Small intestine (tissue), 7 donors: ENCODE results near the gene DDX56. TPM values are rescaled to one million over a fixed set of nuclear protein-coding genes. Genes with fewer than 3 reads are reported as not detected.

Source experiments
- DNase-seq, 2 donors: peaks; one replicate each; pipeline versions ENCODE4 v3.0.0 to v3.0.0-alpha.2; 2013
- FAIRE-seq: peaks from 2 replicates; lab custom pipeline; 2012; peaks lifted over from hg19 to GRCh38; lab: Jason Lieb, UNC
- H3K27ac ChIP-seq, 3 donors: one replicate each; pipeline ENCODE4 v1.5.1; 2013; ENCODE audit warnings: low read length in 2 of 3, mild to moderate bottlenecking in 2 of 3, control low read depth in 1 of 3, inconsistent platforms in 1 of 3, low read depth in 1 of 3, moderate library complexity in 1 of 3
- H3K27me3 ChIP-seq, 3 donors: one replicate each; pipeline ENCODE4 v1.6.1; 2013; ENCODE audit warnings: low read length in 3 of 3, inconsistent platforms in 1 of 3; ENCODE audit not compliant: control insufficient read depth in 3 of 3, insufficient read depth in 3 of 3
- H3K36me3 ChIP-seq, 3 donors: one replicate each; pipeline ENCODE4 v1.6.1; 2013; ENCODE audit warnings: low read length in 3 of 3, inconsistent platforms in 1 of 3, low read depth in 1 of 3, mild to moderate bottlenecking in 1 of 3, moderate library complexity in 1 of 3; ENCODE audit not compliant: control insufficient read depth in 3 of 3, insufficient read depth in 2 of 3
- H3K4me1 ChIP-seq, 3 donors: one replicate each; pipeline ENCODE4 v1.6.1; 2013; ENCODE audit warnings: low read length in 2 of 3, inconsistent platforms in 1 of 3, low read depth in 1 of 3, mild to moderate bottlenecking in 1 of 3, moderate library complexity in 1 of 3; ENCODE audit not compliant: control insufficient read depth in 3 of 3, insufficient read depth in 2 of 3
- H3K4me3 ChIP-seq, 3 donors: one replicate each; pipeline ENCODE4 v1.5.1; 2013; ENCODE audit warnings: low read length in 3 of 3, control low read depth in 1 of 3, inconsistent platforms in 1 of 3, low read depth in 1 of 3, mild to moderate bottlenecking in 1 of 3, moderate library complexity in 1 of 3
- H3K9me3 ChIP-seq, 2 donors: one replicate each; pipeline ENCODE4 v1.6.1; 2013; ENCODE audit warnings: low read depth in 1 of 2, low read length in 1 of 2; ENCODE audit not compliant: control insufficient read depth in 2 of 2, insufficient read depth in 1 of 2
- WGBS, 3 donors: extraction: QIAGEN DNeasy Blood & Tissue Kit; methylation state at CpG; one replicate each; pipeline ENCODE4 v1.1.7; 2013; 5-methylcytosine and 5-hydroxymethylcytosine counted together
- polyA plus RNA-seq, 4 donors: library from polyadenylated mRNA; stranded (reverse) in 3 of 4; unstranded in 1 of 4; fragments of 200-250 nt in 3 of 4; fragments of 120-200 nt in 1 of 4; gene quantifications; one replicate each; pipeline versions ENCODE4 v1.2.1 to v1.2.3, GENCODE V29; 2013
- donor health status: healthy with polysubstance abuse.
- donor health status: control.
- donor health status: control.
- donor health status: Bipolar disorder and iron deficiency.
- donor health status: healthy.

The DDX56 gene
- polyA plus RNA-seq, 4 donors, result 62.2 to 359 (median 207) TPM

DNA sequence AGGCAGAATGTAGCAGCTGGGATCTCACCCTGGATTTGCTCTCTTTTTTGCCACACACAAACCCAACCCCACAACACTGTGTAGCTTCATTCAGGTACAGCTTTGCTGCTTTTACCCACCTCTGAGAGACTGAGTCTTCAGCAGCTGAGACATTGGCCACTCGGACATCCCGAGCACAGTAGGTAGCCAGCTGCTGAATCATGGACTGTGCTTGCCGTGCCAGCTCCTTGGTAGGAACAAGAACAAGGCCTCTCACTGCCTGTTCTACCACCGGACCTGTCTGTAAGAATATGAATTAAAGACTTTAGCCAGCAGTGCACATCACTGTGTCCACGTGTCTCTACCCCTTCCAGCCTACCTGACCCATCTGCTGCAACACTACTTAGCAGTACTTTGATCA is 937 bp downstream of the DDX56 start:
- H3K27me3 ChIP-seq, result no peaks in the 10 kb centered on the region
- peaks cover 22 to 64% (median 23%) of the 10 kb centered on the region in 3 donors for H3K36me3 ChIP-seq
- peaks cover 2 to 10% (median 4%) of the 10 kb centered on the region in 3 donors for H3K4me1 ChIP-seq
- no peak overlapping the region for H3K27ac ChIP-seq
- peak overlapping the region; percentile 76 to 90 (median 82) for H3K4me3 ChIP-seq
- 38 to 63% (median 52%) methylated on average over 5 of the region's 5 CpGs for WGBS, 3 donors
- DNase-seq (no peak), FAIRE-seq (no peak)
- H3K9me3 ChIP-seq, result no peaks in the 10 kb centered on the region

DNA sequence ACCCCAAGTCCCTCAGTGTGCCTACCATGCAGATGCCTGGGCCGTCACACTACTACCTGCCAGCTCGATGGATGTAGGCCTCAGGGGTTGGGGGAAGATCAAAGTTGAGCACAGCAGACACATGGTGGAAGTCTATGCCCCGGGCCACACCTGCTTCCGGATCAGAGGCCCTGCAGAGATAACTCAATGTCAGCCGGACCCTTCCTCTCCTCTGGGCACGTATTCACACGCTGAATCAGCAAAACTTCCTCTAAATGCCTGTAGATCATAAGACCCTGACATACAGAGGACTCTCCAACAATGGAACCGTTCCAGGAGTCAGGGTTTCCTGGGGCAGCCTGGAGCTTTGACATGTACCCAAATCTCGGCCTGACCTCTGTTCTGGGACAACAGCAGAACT is 3.7 kb downstream of the DDX56 start:
- Histone ChIP-seq H3K27me3 (no peaks in the 10 kb centered on the region), H3K27ac (no peak overlapping the region), H3K9me3 (no peaks in the 10 kb centered on the region), H3K36me3 (peaks cover 25 to 80% (median 28%) of the 10 kb centered on the region in 3 donors), H3K4me3 (no peak overlapping the region), H3K4me1 (peaks cover 2 to 17% (median 4%) of the 10 kb centered on the region in 3 donors)
- DNase-seq (no peak), FAIRE-seq (no peak)
- 86 to 91% (median 88%) methylated on average over 9 of the region's 9 CpGs for WGBS, 3 donors

DNA sequence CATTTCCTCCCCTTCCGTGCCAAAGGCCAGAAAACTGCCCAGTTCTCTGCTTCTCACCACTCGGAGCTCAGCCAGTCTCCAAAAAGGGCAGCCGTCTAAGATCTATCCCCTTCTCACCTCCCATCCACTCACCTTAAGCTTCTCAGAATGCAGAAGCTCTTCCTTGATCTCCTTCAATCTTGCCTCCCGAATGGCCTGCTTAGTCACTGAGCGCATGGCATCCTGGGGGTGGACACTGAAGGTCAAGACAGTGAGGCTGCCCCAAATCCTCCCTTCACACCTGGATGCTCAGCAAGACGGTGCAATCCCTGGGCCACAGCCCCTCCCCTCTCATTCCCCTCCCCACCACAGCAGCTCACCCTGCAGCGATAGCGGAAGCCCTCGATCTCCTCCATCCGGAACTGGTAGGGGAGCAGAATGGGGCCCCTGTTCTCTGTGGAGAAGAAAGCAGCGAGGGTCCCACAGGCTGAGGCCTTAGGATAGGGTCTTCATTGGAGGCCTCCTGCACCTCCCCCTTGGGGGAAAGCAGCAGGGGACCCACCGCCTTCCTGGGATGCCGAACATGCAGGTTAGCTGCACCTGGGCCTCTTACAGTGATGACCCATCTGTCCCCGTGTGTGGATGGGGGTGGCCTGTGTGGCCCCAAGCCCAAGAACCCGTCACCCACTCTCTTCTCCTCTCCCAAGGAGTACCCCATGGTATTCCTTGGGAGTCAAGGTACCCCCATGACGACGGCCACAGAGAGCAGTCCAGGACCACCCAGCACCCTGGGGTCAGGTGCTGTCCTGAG is 4.7 kb downstream of the DDX56 start:
- no peak for FAIRE-seq
- H3K4me3 ChIP-seq, result no peak overlapping the region
- no peak for DNase-seq
- peaks cover 0 to 17% (median 4%) of the 10 kb centered on the region in 3 donors for H3K4me1 ChIP-seq
- no peak overlapping the region for H3K27ac ChIP-seq
- H3K36me3 ChIP-seq, result peaks cover 25 to 90% (median 28%) of the 10 kb centered on the region in 3 donors
- no peaks in the 10 kb centered on the region for H3K9me3 ChIP-seq
- WGBS, 3 donors, result 91 to 93% (median 92%) methylated on average over 17 of the region's 17 CpGs
- no peaks in the 10 kb centered on the region for H3K27me3 ChIP-seq

DNA sequence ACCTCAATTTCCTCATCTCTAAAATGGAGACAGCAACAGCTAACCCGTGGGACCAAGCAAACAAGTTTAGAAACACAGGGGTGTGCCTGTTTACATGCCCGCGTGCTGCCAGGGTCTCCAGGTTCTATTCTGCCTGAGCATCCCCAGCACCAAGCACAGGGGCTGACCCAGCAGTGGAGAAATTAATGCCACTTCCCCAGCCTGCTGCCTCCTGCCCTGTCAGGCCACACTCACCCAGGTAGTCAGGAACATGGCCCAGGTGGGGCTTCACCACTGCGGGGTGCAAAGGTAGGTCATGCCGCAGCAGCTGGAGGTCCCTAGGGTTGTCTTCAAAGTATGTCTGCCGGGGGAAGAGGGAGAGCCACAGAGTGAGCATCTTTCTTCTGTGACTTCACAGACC is 5.8 kb downstream of the DDX56 start:
- WGBS, 3 donors, result 88 to 95% (median 93%) methylated on average over 6 of the region's 6 CpGs
- no peak for DNase-seq
- Histone ChIP-seq H3K36me3 (peaks cover 25 to 99% (median 28%) of the 10 kb centered on the region in 3 donors), H3K27me3 (no peaks in the 10 kb centered on the region), H3K27ac (no peak overlapping the region), H3K9me3 (no peaks in the 10 kb centered on the region), H3K4me3 (no peak overlapping the region), H3K4me1 (peaks cover 0 to 15% (median 6%) of the 10 kb centered on the region in 3 donors)
- FAIRE-seq, result no peak

DNA sequence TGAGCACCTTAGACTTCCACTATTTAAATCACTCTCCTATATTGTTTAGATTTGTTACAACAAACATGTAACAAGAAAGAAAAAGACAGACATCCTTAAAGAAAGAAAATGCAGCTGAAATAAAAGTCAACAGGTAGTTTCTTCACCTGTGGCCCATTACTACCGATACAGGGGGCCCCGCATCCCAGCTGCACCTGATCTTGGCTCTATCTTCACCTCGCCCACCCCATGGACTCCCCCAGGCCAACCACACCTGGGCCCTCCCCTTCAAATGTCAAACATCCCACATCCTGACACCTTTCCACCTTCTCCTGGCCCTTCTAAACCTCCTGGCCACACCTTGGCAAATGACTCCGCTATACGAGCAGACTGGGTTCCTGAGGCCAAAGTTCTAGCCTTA is 7.0 kb downstream of the DDX56 start:
- H3K36me3 ChIP-seq, result peaks cover 25 to 87% (median 28%) of the 10 kb centered on the region in 3 donors

DNA sequence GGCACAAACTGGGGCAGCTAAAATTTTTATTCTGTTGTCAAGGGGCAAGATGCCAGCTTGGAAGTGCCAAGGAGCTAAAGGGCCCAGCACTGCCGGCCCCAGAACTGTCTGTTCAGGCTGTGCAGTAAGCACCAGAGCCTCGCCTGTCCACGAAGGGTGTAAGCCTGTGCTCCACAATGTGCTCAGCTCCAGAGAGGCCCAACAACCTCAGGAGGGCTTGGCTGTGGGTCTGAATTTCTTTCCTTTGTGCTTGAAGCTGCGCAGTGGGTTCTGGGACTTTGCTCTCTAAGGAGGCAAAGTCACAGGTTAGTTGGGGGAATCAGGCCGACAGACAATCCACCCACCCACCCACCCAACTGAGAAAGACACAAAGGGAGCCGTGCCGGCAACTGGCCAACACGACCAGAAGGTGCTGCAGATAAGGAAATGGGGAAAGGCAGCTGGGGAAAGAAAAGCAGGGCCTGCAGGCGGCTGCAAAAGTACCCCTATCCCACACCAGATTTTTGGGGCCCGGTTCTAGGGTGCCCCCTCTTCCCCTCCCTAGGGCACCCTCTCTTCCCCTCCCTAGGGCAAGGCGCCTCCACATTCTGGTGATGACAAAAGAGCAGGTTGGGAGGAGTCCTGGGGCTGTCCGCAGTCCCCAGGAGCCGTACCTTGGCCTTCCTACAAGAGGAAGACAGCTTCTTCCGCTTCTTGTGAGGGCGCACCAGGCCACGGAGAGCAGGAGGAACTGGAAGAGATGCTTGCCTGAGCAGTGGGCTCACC is 7.7 kb downstream of the DDX56 start:
- peak overlapping the region in 2 of 3 donors; percentile 6 to 43 for H3K27ac ChIP-seq
- H3K4me1 ChIP-seq, result peaks cover 0 to 17% (median 8%) of the 10 kb centered on the region in 3 donors
- no peaks in the 10 kb centered on the region for H3K27me3 ChIP-seq
- FAIRE-seq, result no peak
- H3K9me3 ChIP-seq, result no peaks in the 10 kb centered on the region
- H3K4me3 ChIP-seq, result no peak overlapping the region
- no peak for DNase-seq
- WGBS, 3 donors, result 72 to 81% (median 77%) methylated on average over 14 to 16 of the region's 16 CpGs
- H3K36me3 ChIP-seq, result peaks cover 23 to 80% (median 25%) of the 10 kb centered on the region in 3 donors

More for the DNA sequence above, 7.0 kb downstream of the DDX56 start:
- H3K27ac ChIP-seq, result no peak overlapping the region
- DNase-seq (peak in 1 of 2 donors; percentile 48), FAIRE-seq (no peak)
- no peaks in the 10 kb centered on the region for H3K27me3 ChIP-seq
- H3K4me3 ChIP-seq, result no peak overlapping the region
- H3K4me1 ChIP-seq, result peaks cover 0 to 11% (median 6%) of the 10 kb centered on the region in 3 donors
- no peaks in the 10 kb centered on the region for H3K9me3 ChIP-seq
- 64 to 83% (median 74%) methylated on average over 5 of the region's 5 CpGs for WGBS, 3 donors

DNA sequence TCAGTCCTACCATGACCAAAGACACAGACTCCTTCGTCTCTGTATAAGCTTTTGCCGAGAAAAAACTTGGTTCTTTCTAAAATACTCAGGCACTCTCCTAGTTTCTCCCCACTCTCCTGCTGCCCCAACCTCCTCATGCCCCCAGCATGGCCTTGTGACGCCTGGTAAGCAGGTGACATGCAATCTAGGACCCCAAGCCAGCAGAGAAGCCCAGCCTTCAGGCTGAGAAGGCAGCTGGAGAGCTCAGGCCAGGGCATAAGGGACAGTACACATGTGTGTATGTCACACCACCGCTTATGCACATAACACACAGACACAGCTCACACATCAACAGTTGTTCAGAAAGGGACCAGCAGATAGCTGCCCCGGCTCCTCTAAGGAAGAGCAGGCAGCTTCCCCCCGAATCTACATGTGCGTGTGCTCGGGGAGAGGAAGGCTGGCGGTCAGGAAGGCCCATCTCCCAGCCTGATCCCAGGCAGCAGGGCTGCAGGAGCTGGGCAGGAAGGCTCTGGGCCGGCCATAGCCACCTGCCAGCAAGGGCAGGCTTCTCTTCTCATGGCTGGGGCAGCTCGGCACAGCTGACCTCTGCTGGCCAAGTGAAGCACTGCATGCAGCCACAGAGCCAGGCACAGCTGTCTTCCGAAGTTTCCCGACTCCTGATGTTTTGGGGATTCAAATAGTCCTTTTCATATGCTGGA is 8.5 kb downstream of the DDX56 start:
- WGBS, 3 donors, result 53 to 61% (median 53%) methylated on average over 13 of the region's 13 CpGs
- peaks cover 0 to 17% (median 8%) of the 10 kb centered on the region in 3 donors for H3K4me1 ChIP-seq
- H3K27ac ChIP-seq, result peak overlapping the region in 1 of 3 donors; percentile 6
- peaks cover 20 to 73% (median 20%) of the 10 kb centered on the region in 3 donors for H3K36me3 ChIP-seq
- FAIRE-seq, result no peak
- no peaks in the 10 kb centered on the region for H3K9me3 ChIP-seq
- DNase-seq, result peak; percentile 77 to 83
- H3K27me3 ChIP-seq, result no peaks in the 10 kb centered on the region
- no peak overlapping the region for H3K4me3 ChIP-seq

DNA sequence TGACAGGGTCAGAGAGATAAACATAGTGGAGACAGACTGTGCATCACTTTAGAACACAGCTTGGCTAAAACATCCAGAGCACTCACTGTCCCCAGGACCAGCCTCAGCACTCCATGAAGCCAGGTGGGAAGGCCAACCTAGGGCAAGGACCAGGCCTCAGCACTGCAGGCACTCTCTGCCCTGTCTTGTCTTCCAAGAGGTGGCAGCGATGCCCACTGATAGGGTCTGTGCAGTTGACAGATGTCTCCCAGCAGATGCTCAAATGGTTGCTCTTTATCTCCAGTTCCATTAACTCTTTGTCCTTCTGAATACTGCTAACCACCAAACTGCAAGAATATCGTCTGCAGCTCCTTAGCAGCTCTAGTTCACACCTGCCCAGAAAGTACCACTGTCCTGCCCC is 9.1 kb downstream of the DDX56 start:
- Histone ChIP-seq H3K4me3 (no peak overlapping the region), H3K36me3 (peaks cover 17 to 66% (median 18%) of the 10 kb centered on the region in 3 donors), H3K4me1 (peaks cover 0 to 17% (median 8%) of the 10 kb centered on the region in 3 donors), H3K27ac (no peak overlapping the region), H3K27me3 (no peaks in the 10 kb centered on the region), H3K9me3 (no peaks in the 10 kb centered on the region)
- no peak for DNase-seq
- WGBS, 3 donors, result 85 to 92% (median 90%) methylated on average over 2 of the region's 2 CpGs
- FAIRE-seq, result no peak
